DMS79 (cell line): Measurements from ENCODE around the gene PODXL2.
A peak's percentile ranks its signal among the peaks of the same experiment; 100 is the strongest.
"Not testable (repeated sequence)": the region's sequence is repeated elsewhere in the genome, so short reads cannot be mapped to it uniquely, and the experiment has no call there.

Experiments used
- DNase-seq: peaks from one replicate; lab custom pipeline; 2025; lab: John Stamatoyannopoulos, UW

The PODXL2 gene

GRCh38 chr3:127630811-127631714 is 2.1 kb downstream of the PODXL2 start:
- peak; percentile 47 for DNase-seq

GRCh38 chr3:127632035-127632820 is 3.2 kb downstream of the PODXL2 start:
- DNase-seq = no peak

GRCh38 chr3:127634653-127635052 is 5.7 kb downstream of the PODXL2 start:
- DNase-seq = no peak

- DNase-seq = no peak
Measured at GRCh38 chr3:127637546-127637945, 8.6 kb downstream of the PODXL2 start.

GRCh38 chr3:127637971-127638370 is 9.0 kb downstream of the PODXL2 start:
- DNase-seq = no peak

- peak; percentile 18 for DNase-seq
Measured at GRCh38 chr3:127639173-127640041, 10.4 kb downstream of the PODXL2 start.

- no peak for DNase-seq
Measured at GRCh38 chr3:127640042-127640355, 11.0 kb downstream of the PODXL2 start.

- DNase-seq = no peak
Measured at GRCh38 chr3:127644641-127645370, 15.8 kb downstream of the PODXL2 start.

GRCh38 chr3:127645371-127646015 is 16.5 kb downstream of the PODXL2 start:
- DNase-seq = no peak

- DNase-seq = no peak
Measured at GRCh38 chr3:127646501-127647046, 17.6 kb downstream of the PODXL2 start.

- no peak for DNase-seq
Measured at GRCh38 chr3:127647166-127647844, 18.3 kb downstream of the PODXL2 start.

- no peak for DNase-seq
Measured at GRCh38 chr3:127647845-127648204, 18.8 kb downstream of the PODXL2 start.

- no peak for DNase-seq
Measured at GRCh38 chr3:127650236-127650635, 21.3 kb downstream of the PODXL2 start.

GRCh38 chr3:127651516-127652172 is 22.7 kb downstream of the PODXL2 start:
- no peak for DNase-seq

GRCh38 chr3:127652246-127652995 is 23.4 kb downstream of the PODXL2 start:
- DNase-seq = peak; percentile 34

GRCh38 chr3:127654374-127654773 is 25.4 kb downstream of the PODXL2 start:
- no peak for DNase-seq

- not testable (repeated sequence) for DNase-seq
Measured at GRCh38 chr3:127654993-127655392, 26.0 kb downstream of the PODXL2 start.

GRCh38 chr3:127655641-127656040 is 26.7 kb downstream of the PODXL2 start:
- no peak for DNase-seq

- DNase-seq = no peak
Measured at GRCh38 chr3:127656906-127657305, 27.9 kb downstream of the PODXL2 start.
